Nephron (organoid): ENCODE data around the gene DPH1.
A peak's percentile ranks its signal among the peaks of the same experiment; 100 is the strongest.

Experiments used
- H3K27ac Mint-ChIP-seq, 3 experiments: 2 replicates each; pipeline ENCODE4 v1.8.0; 2020; ENCODE audit warnings: mixed read lengths in 3 of 3, mild to moderate bottlenecking in 2 of 3, moderate library complexity in 1 of 3
- H3K27me3 Mint-ChIP-seq: 2 replicates; pipeline ENCODE4 v1.8.0; 2021; ENCODE audit warnings: low read depth, mild to moderate bottlenecking, moderate library complexity, mixed read lengths
- H3K36me3 Mint-ChIP-seq: 2 replicates; pipeline ENCODE4 v1.8.0; 2020; ENCODE audit warnings: low read depth, mixed read lengths
- H3K4me1 Mint-ChIP-seq: 2 replicates; pipeline ENCODE4 v1.8.0; 2020; ENCODE audit warnings: mixed read lengths
- H3K4me3 Mint-ChIP-seq, 3 experiments: 2 replicates each; pipeline ENCODE4 v1.8.0; 2020; ENCODE audit warnings: mild to moderate bottlenecking in 3 of 3, mixed read lengths in 3 of 3, moderate library complexity in 2 of 3
- H3K9me3 Mint-ChIP-seq: 2 replicates; pipeline ENCODE4 v1.8.0; 2020; ENCODE audit warnings: mixed read lengths
- CTCF ChIP-seq, 3 experiments: fragments of 200-600 bp; sonication (generic); IDR thresholded peaks; one replicate each; pipeline ENCODE4 v1.5.0; 2021; ENCODE audit warnings: antibody characterized with exemption in 3 of 3; ENCODE audit not compliant: unreplicated experiment in 3 of 3

Gene DPH1

GRCh38 chr17:2023692-2024571, 6.0 kb upstream of the DPH1 start:
- peaks cover 3% of the 10 kb centered on the region for H3K9me3 Mint-ChIP-seq
- H3K27me3 Mint-ChIP-seq = peaks cover 84% of the 10 kb centered on the region
- TF ChIP-seq CTCF (IDR thresholded peaks at IDR 0.05; ENCODE audit: unreplicated experiment in 3 of 3) = no peak
- H3K4me3 Mint-ChIP-seq = peak overlapping the region; percentile 82 to 85 (median 83)
- H3K4me1 Mint-ChIP-seq = peaks cover 6% of the 10 kb centered on the region
- H3K27ac Mint-ChIP-seq = no peak overlapping the region
- no peaks in the 10 kb centered on the region for H3K36me3 Mint-ChIP-seq

GRCh38 chr17:2024572-2025219, 5.3 kb upstream of the DPH1 start:
- Mint-ChIP-seq H3K27me3 (peaks cover 79% of the 10 kb centered on the region), H3K4me3 (peak overlapping the region; percentile 82 to 85 (median 83)), H3K36me3 (no peaks in the 10 kb centered on the region), H3K4me1 (peaks cover 6% of the 10 kb centered on the region), H3K9me3 (peaks cover 3% of the 10 kb centered on the region), H3K27ac (no peak overlapping the region)
- TF ChIP-seq CTCF (IDR thresholded peaks at IDR 0.05; ENCODE audit: unreplicated experiment in 3 of 3) = no peak

- TF ChIP-seq CTCF (IDR thresholded peaks at IDR 0.05; ENCODE audit: unreplicated experiment in 3 of 3) = no peak
- H3K27ac Mint-ChIP-seq = peak within 1 kb of the TSS in 2 of 3 experiments; percentile 3 to 74
- H3K36me3 Mint-ChIP-seq = no peaks in the 10 kb centered on the region
- H3K4me1 Mint-ChIP-seq = peaks cover 6% of the 10 kb centered on the region
- peaks cover 3% of the 10 kb centered on the region for H3K9me3 Mint-ChIP-seq
- H3K4me3 Mint-ChIP-seq = peak within 1 kb of the TSS; percentile 82 to 85 (median 83)
- H3K27me3 Mint-ChIP-seq = peaks cover 74% of the 10 kb centered on the region
Measured at GRCh38 chr17:2025220-2025621, 4.7 kb upstream of the DPH1 start, which contains the start of gene RTN4RL1. Gene RTN4RL1, minus strand, starts transcription at chr17:2025334. Its CDS starts 469 bp downstream, at chr17:2024865.

- peak; percentile 70 to 77 (median 72) for TF ChIP-seq CTCF (IDR thresholded peaks at IDR 0.05; ENCODE audit: unreplicated experiment in 3 of 3)
- Mint-ChIP-seq H3K27me3 (peaks cover 68% of the 10 kb centered on the region), H3K4me3 (peak overlapping the region; percentile 81 to 82 (median 82)), H3K27ac (peak overlapping the region in 2 of 3 experiments; percentile 3 to 74), H3K9me3 (peaks cover 3% of the 10 kb centered on the region), H3K4me1 (peaks cover 12% of the 10 kb centered on the region), H3K36me3 (no peaks in the 10 kb centered on the region)
Measured at GRCh38 chr17:2025622-2026309, 4.2 kb upstream of the DPH1 start.

- peaks cover 3% of the 10 kb centered on the region for H3K9me3 Mint-ChIP-seq
- peaks cover 54% of the 10 kb centered on the region for H3K27me3 Mint-ChIP-seq
- no peak overlapping the region for H3K27ac Mint-ChIP-seq
- peaks cover 15% of the 10 kb centered on the region for H3K4me1 Mint-ChIP-seq
- H3K36me3 Mint-ChIP-seq = no peaks in the 10 kb centered on the region
- TF ChIP-seq CTCF (IDR thresholded peaks at IDR 0.05; ENCODE audit: unreplicated experiment in 3 of 3) = no peak
- peak overlapping the region; percentile 57 to 69 (median 60) for H3K4me3 Mint-ChIP-seq
Measured at GRCh38 chr17:2027528-2028233, 2.3 kb upstream of the DPH1 start.
